Measurements from ENCODE around the gene MACROD2.

DNA sequence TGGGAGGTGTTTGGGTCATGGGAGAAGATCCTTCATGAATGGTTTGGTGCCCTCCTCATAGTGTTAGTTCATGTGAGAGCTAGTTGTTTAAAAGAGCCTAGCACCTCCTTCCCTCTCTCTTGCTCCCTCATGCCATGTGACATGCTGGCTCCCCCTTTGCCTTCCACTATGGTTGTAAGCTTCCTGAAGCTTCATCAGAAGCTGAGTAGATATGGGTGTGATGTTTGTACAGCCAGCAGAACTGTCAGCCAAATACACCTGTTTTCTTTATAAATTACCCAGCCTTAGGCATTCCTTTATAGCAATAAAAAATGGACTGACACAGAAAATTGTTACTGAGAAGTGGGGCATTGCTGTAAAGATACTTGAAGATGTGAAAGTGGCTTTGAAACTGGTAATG is 1073.2 kb downstream of the MACROD2 start:
- TF ChIP-seq CTCF (IDR thresholded peaks at IDR 0.05; ENCODE audit: insufficient read depth, low read length, poor library complexity, severe bottlenecking) (no peak), EZH2phosphoT487 (conservative IDR thresholded peaks at IDR 0.05; ENCODE audit: low read length) (no peak)
